Aorta (tissue), 5 donors: ENCODE measurements around the gene AP2B1. TPM values are rescaled to one million over a fixed set of nuclear protein-coding genes. Genes with fewer than 3 reads are reported as not detected.

Experiments
- ATAC-seq: fragments of 200-7000 bp; cut with Tn5 transposase; one replicate; pipeline ENCODE4 v1.9.1; 2022; ENCODE audit warnings: moderate library complexity; ENCODE audit not compliant: low FRiP score
- DNase-seq, 2 donors: peaks; one replicate each; pipeline ENCODE4 v3.0.0-alpha.2; 2020
- H3K27ac ChIP-seq, 2 donors: one replicate each; pipeline ENCODE4 v1.5.1; 2013; ENCODE audit warnings: low read length in 2 of 2, mild to moderate bottlenecking in 2 of 2, moderate library complexity in 2 of 2, control low read depth in 1 of 2, inconsistent platforms in 1 of 2, low read depth in 1 of 2
- H3K27me3 ChIP-seq, 2 donors: one replicate each; pipeline ENCODE4 v1.6.1; 2013; ENCODE audit warnings: control low read depth in 1 of 2, low read length in 1 of 2, mild to moderate bottlenecking in 1 of 2, moderate library complexity in 1 of 2; ENCODE audit not compliant: insufficient read depth in 2 of 2, control insufficient read depth in 1 of 2
- H3K36me3 ChIP-seq, 2 donors: one replicate each; pipeline ENCODE4 v1.6.1; 2013; ENCODE audit warnings: control low read depth in 1 of 2, low read length in 1 of 2, mild to moderate bottlenecking in 1 of 2; ENCODE audit not compliant: insufficient read depth in 2 of 2, control insufficient read depth in 1 of 2
- H3K4me1 ChIP-seq, 2 donors: one replicate each; pipeline ENCODE4 v1.6.1; 2013; ENCODE audit warnings: low read length in 2 of 2, control low read depth in 1 of 2, mild to moderate bottlenecking in 1 of 2, moderate library complexity in 1 of 2; ENCODE audit not compliant: insufficient read depth in 2 of 2, control insufficient read depth in 1 of 2
- H3K4me3 ChIP-seq, 2 donors: one replicate each; pipeline ENCODE4 v1.5.1; 2013; ENCODE audit warnings: low read length in 2 of 2, control low read depth in 1 of 2, mild to moderate bottlenecking in 1 of 2
- H3K9me3 ChIP-seq: one replicate; pipeline ENCODE4 v1.6.1; 2013; ENCODE audit warnings: mild to moderate bottlenecking, low read length; ENCODE audit not compliant: control insufficient read depth
- WGBS, 2 donors: extraction: QIAGEN DNeasy Blood & Tissue Kit; methylation state at CpG; one replicate each; pipeline ENCODE4 v1.1.7; 2013; 5-methylcytosine and 5-hydroxymethylcytosine counted together
- intact Hi-C, 2 donors: fragments of 100-400 bp; cut with DNase I; formaldehyde crosslinking; loops; one replicate each; pipeline versions ENCODE4 v1.14.2 to v1.15.0; 2022
- long read RNA-seq, 2 donors: library from polyadenylated mRNA; unstranded; transcript quantifications; one replicate each; pipeline ENCODE4 v2.0.0, GENCODE V29; 2020 to 2021
- polyA plus RNA-seq, 2 donors: library from polyadenylated mRNA; stranded (reverse); fragments of 200-250 nt; gene quantifications; one replicate each; pipeline ENCODE4 v1.2.3, GENCODE V29; 2013
- total RNA-seq, 2 donors: library from RNA; stranded (reverse); fragmentation: NEBNext Ultra II Directional; extraction: Animal tissue kit (Norgen Biotek cat#: 25700); gene quantifications; one replicate each; pipeline ENCODE4 v1.2.1, GENCODE V29; 2021
- donor health status: healthy with polysubstance abuse.
- donor health status: Bipolar disorder and iron deficiency.
- donor health status: DM: no; HTN: no; CAD: no.
- donor health status: DM: no; HTN: no; CAD: no.
- donor health status: DM: yes; HTN: yes; CAD: no.

The AP2B1 gene
- total RNA-seq (100 to 1,000 TPM; 107 to 120 TPM), polyA plus RNA-seq (10 to 100 TPM; 17.9 to 26.5 TPM)
- long read RNA-seq, donor 1, full-length matches to known transcripts, result 27 of 72 reads
- long read RNA-seq, donor 1, partial matches to known transcripts, result 26 of 72 reads
- long read RNA-seq, donor 1, other reads (novel, unspliced or antisense), result 19 of 72 reads
- long read RNA-seq, donor 2, full-length matches to known transcripts, result 6 of 24 reads
- long read RNA-seq, donor 2, partial matches to known transcripts, result 10 of 24 reads
- long read RNA-seq, donor 2, other reads (novel, unspliced or antisense), result 8 of 24 reads

DNA sequence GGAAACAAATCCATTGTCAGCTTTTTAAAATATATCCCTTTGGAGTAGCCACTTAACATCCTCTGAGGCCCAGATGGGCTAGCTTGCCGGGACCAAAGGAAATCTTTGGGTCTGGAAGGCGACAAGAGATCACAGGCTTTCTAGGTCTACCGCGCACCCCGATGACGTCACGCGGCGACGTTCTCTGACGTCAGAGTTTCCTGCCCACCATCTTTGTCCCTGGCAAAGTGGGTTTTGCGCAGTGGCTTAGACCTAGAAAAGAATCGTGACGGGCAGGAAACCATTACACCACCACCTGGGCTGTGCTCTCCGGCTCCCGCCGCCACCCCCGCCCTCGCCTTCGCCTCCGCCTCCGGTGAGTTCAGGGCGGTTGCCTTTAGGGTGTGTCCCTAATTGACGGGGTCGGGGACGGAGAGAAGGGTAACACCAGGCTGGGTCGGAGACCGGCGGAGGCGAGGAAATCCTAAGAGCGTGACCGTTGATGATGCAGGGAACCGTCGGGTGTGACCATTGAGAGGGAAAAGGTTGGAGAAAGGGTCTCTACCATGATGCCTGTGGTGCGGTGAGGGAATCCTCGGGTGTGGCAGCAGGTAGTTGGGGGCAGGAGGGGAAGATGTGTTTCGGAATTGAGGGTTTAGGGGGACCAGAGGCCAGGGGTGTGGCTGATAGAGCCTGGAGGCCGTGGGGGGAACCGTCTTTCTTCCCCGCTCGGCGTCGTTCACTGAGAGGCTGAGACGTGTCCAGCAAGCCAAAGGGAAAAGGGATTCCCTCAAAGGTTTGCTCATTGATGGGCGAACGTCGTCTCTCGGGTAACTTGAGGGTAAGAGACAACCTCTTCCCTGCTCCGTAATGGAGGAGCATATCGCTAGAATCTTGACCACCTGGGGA is at the start of gene AP2B1:
AP2B1 (plus strand) TSS at position 249 of the 888 bp plus-strand sequence. CDS start 6,709 bp downstream, outside the sequence.
- H3K4me3 ChIP-seq, result peak within 1 kb of the TSS; percentile 43 to 86
- peak; percentile 96 for ATAC-seq
- H3K4me1 ChIP-seq, result no peaks in the 10 kb centered on the region
- H3K9me3 ChIP-seq, result no peaks in the 10 kb centered on the region
- no peaks in the 10 kb centered on the region for H3K36me3 ChIP-seq
- intact Hi-C loops, result loop anchor here in 1 of 2 donors (1.0 kb wide), 1 partner anchor 20 kb away; no protein-coding TSS in a partner anchor
- H3K27me3 ChIP-seq, result no peaks in the 10 kb centered on the region
- H3K27ac ChIP-seq, result peak within 1 kb of the TSS in 1 of 2 donors; percentile 62
- DNase-seq, result peak; percentile 94 to 97
- WGBS, 2 donors, result 0% methylated on average over 50 of the region's 50 CpGs

DNA sequence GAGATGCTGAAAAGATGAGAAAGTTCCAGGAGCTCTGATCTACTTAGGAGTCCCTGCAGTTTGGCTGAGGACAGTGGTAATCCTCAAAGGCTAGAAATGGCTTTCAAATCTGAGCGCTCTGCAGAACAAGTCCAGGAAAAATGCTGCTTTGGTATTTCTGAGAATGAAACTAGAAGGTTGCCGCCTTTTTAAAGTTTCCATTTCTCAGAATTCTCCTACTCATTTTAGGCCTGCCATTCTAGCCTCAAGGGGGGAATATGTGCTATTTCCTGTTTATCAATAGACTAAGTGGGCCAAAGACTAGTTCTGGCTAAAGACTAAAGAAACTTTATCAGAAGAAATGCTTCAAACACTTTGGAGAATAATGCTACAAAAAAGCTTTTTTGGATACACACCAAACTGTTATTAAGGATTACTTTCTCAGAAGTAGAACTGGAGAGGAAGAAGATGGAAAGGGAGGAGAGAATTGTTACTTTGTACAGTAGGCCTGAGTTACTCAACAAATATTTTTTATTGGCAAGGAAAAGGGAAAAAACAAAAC is 49.5 kb upstream of the AP2B1 start, which contains the start of gene SLFN12L:
SLFN12L (minus strand) TSS at position 78 of the 541 bp plus-strand sequence. CDS start 15,314 bp downstream, outside the sequence.
- no peaks in the 10 kb centered on the region for H3K4me1 ChIP-seq
- H3K4me3 ChIP-seq, result no peak within 1 kb of the TSS
- H3K9me3 ChIP-seq, result no peaks in the 10 kb centered on the region
- H3K36me3 ChIP-seq, result no peaks in the 10 kb centered on the region
- ATAC-seq (peak; percentile 38), DNase-seq (no peak)
- 63 to 65% methylated on average over 2 of the region's 2 CpGs for WGBS, 2 donors
- intact Hi-C loops, result loop anchor here in 1 of 2 donors (5.0 kb wide), 2 partner anchors 225 to 365 kb away; no protein-coding TSS in a partner anchor
- H3K27ac ChIP-seq, result no peak within 1 kb of the TSS
- H3K27me3 ChIP-seq, result no peaks in the 10 kb centered on the region

DNA sequence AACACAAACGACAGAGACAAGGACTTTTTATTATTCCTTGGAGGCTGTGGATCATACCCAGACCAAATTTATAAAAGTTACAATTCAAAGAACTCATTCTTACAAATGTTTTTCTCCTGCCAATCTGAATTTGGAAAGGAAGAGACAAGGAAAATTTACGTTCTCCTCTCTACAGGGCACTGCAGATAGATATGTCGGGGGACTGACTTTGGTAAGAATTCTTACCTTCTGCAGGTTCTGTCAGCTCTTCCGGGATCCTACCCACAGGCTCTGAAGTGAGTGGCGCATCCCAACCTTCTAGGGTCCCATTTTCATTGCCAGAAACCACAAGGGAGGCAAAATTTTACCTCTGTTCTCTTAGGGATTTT is 47.5 kb upstream of the AP2B1 start:
- intact Hi-C loops, result loop anchor here (5.0 kb wide), 3 partner anchors 227 to 1122 kb away; no protein-coding TSS in a partner anchor

DNA sequence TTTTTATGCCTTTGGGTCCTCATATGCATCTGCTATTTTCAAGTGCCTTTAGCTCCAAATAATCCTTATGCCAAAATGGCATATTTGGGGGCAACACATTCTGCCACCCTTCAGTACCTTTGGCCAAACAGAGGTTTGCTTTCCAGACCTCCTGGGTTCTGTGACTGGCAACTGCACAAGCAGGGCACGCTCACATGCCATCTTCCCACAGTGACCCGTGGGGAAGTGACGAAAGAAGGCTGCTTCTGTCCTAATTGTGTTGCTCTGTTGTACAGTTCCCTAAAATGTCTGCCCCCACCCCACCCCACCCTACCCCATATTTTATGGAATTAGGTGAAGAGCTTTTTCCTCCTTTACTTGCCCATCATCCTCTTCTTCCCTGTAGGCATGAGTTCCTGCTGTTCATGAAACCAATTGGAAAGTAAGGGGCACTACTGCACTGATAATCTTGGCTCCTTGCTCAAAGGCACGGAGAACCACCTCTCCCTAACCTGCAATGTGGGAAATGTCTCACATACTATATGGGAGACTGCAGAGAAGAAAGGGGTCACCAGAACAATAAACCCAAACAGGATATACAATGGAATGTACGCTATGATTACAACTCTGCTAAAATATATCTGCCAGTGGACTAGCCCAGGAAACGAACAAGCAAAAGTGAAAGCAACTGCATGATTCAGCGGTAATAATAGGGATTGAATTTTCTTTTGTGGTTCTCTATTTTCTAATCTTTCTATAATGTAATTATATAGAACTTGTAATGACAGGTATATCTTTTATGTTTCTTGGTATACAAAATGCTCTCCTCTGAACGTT is 46.3 kb upstream of the AP2B1 start:
- intact Hi-C loops, result loop anchor here (5.0 kb wide), 2 partner anchors 368 to 1123 kb away; no protein-coding TSS in a partner anchor
- H3K9me3 ChIP-seq, result no peaks in the 10 kb centered on the region
- H3K36me3 ChIP-seq, result no peaks in the 10 kb centered on the region
- 53 to 59% methylated on average over 8 of the region's 8 CpGs for WGBS, 2 donors
- no peak overlapping the region for H3K27ac ChIP-seq
- peak in 1 of 2 donors; percentile 82 for DNase-seq
- ATAC-seq, result no peak
- no peak overlapping the region for H3K4me3 ChIP-seq
- H3K27me3 ChIP-seq, result no peaks in the 10 kb centered on the region
- H3K4me1 ChIP-seq, result peaks cover 0 to 3% of the 10 kb centered on the region in 2 donors

More for the DNA sequence above, 47.5 kb upstream of the AP2B1 start:
- no peaks in the 10 kb centered on the region for H3K9me3 ChIP-seq
- DNase-seq (no peak), ATAC-seq (no peak)
- H3K4me1 ChIP-seq, result peaks cover 0 to 3% of the 10 kb centered on the region in 2 donors
- H3K36me3 ChIP-seq, result no peaks in the 10 kb centered on the region
- no peak overlapping the region for H3K27ac ChIP-seq
- 31 to 38% methylated on average over 5 of the region's 5 CpGs for whole genome bisulfite sequencing, 2 donors
- no peak overlapping the region for H3K4me3 ChIP-seq
- H3K27me3 ChIP-seq, result no peaks in the 10 kb centered on the region

DNA sequence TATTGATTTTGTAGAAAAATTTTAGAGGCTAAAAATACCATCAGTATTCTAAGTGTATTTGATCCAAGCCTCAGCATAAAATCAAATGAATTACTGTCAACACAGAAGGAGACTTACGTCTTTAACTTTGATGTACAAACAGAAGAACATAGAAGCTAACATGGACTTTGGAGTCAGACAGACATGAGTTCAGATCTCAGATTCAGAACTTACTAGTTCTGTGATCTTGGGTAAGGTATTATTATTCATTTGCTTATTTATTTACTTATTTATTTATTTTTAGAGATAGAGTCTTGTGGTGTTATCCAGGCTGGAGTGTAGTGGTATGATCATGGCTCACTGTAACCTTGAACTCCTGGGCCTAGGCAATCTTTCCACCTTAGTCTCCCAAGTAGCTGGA is 45.7 kb upstream of the AP2B1 start:
- intact Hi-C loops, result loop anchor here (5.0 kb wide), 2 partner anchors 369 to 1124 kb away; no protein-coding TSS in a partner anchor
- Histone ChIP-seq H3K27ac (no peak overlapping the region), H3K4me1 (peaks cover 0 to 3% of the 10 kb centered on the region in 2 donors)

DNA sequence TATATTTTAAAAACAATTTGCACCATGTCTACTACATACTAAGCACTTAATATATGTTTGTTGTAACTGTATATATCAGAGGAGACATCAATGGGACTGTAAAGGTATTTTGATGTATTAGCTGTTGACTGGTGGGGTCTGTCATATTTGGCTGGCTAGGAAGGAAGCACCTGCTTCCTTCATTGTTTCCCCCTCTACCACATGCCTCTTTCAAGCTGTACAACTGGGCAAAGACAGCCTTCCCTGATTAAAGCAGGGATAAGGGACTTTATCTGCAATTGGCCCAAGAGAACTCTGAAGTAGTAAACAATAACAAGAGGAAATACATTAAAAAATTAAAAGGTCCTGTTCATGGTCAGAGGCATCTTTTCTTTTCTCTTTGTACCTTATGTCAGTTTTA is 44.1 kb upstream of the AP2B1 start:
- intact Hi-C loops, result loop anchor here (5.0 kb wide), 2 partner anchors 371 to 1126 kb away; no protein-coding TSS in a partner anchor
- Histone ChIP-seq H3K36me3 (no peaks in the 10 kb centered on the region), H3K4me1 (peaks cover 0 to 3% of the 10 kb centered on the region in 2 donors), H3K9me3 (no peaks in the 10 kb centered on the region), H3K27ac (no peak overlapping the region), H3K27me3 (no peaks in the 10 kb centered on the region), H3K4me3 (no peak overlapping the region)
- DNase-seq, result no peak
- no peak for ATAC-seq

More for the DNA sequence above, 45.7 kb upstream of the AP2B1 start:
- no peak overlapping the region for H3K4me3 ChIP-seq
- H3K27me3 ChIP-seq, result no peaks in the 10 kb centered on the region
- no peaks in the 10 kb centered on the region for H3K9me3 ChIP-seq
- 60 to 70% methylated on average over 1 of the region's 1 CpG for whole genome bisulfite sequencing, 2 donors
- H3K36me3 ChIP-seq, result no peaks in the 10 kb centered on the region
- no peak for DNase-seq
- no peak for ATAC-seq

DNA sequence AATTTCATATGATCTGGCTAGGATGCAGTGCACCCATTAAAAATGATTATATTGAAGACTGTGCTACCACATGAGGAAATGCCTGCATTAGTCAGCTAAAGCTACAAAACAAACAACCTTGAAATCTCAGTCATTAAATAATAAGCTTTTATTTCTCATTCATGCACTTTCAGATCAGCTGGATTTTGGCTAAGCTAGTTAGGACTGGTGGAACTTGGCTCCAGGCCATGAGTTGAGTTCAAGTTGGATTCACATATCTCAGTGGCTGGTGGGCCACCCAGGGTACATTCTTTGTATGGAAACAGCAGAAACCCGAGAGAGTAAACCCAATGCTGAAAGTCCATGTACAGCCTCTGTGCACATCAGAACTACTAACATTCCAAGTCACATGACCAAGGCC is 43.3 kb upstream of the AP2B1 start:
- no peak for ATAC-seq
- H3K4me1 ChIP-seq, result peaks cover 0 to 3% of the 10 kb centered on the region in 2 donors
- no peak overlapping the region for H3K27ac ChIP-seq
- H3K36me3 ChIP-seq, result no peaks in the 10 kb centered on the region
- no peaks in the 10 kb centered on the region for H3K9me3 ChIP-seq
- no peak for DNase-seq
- WGBS, 2 donors, result 17 to 26% methylated on average over 1 of the region's 1 CpG
- H3K27me3 ChIP-seq, result no peaks in the 10 kb centered on the region
- intact Hi-C loops, result loop anchor here (5.0 kb wide), 2 partner anchors 372 to 1127 kb away; no protein-coding TSS in a partner anchor
- H3K4me3 ChIP-seq, result no peak overlapping the region

DNA sequence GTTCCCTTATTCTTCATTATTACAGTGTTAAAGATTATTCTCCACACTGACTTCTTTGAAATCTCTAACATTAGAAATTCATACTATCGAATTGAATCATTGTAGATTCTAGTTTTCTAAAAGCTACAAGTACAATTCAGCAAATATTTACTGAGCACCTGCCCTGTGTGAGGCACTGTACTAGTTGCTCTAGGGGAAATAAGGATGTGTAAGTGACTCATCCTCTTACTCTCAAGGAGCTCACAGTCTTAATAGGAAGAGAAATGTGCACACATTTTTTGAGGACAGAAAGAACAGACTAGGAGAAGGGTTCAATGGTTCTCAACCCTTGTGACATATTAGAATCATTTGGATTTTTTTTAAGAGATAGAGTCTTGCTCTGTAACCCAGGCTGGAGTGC is 42.0 kb upstream of the AP2B1 start:
- DNase-seq, result no peak
- no peak overlapping the region for H3K4me3 ChIP-seq
- H3K27ac ChIP-seq, result no peak overlapping the region
- no peaks in the 10 kb centered on the region for H3K36me3 ChIP-seq
- H3K27me3 ChIP-seq, result no peaks in the 10 kb centered on the region
- peaks cover 0 to 3% of the 10 kb centered on the region in 2 donors for H3K4me1 ChIP-seq
- H3K9me3 ChIP-seq, result no peaks in the 10 kb centered on the region
- 78 to 86% methylated on average over 1 of the region's 1 CpG for WGBS, 2 donors
- intact Hi-C loops, result no loop called here
- no peak for ATAC-seq
